Measurements from ENCODE around the gene RASGRF1.

DNA sequence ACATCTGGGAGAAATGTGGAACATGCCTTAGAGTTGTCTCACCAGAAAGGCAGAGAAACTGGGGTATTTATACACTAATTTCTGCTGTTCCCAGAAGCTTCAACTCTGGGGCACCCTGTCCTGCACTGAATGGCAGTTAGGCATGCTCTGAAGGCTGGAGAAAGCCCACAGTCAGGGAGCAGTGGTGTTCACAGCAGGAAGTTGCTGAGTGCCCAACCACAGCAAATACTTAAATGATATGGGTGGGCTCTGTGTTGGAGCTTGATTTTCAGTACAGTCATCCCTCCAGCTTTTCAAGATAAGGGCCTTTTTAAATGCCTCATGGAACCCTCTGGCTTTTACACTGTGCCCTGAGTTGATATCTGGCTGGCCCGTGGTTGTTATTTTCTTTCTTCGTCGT lies 38.7 kb upstream of the RASGRF1 start:
- TF ChIP-seq CTCF (IDR thresholded peaks at IDR 0.05), result no peak
- TF ChIP-seq POLR2A (IDR thresholded peaks at IDR 0.05), result no peak

Data from adrenal gland (tissue), 5 donors.